ENCODE measurements around the gene TMEM176A.

GRCh38 chr7:150820148-150820547 lies 19.6 kb downstream of the TMEM176A start:
- TF ChIP-seq RAD21 (IDR thresholded peaks at IDR 0.05; ENCODE audit: low read depth) (no peak), ELF1 (IDR thresholded peaks at IDR 0.05; ENCODE audit: borderline replicate concordance, low read depth) (no peak), POLR2A (IDR thresholded peaks at IDR 0.05; ENCODE audit: borderline replicate concordance, extremely low read depth, insufficient read depth, insufficient read length) (no peak), ZBTB33 (IDR thresholded peaks at IDR 0.05; ENCODE audit: extremely low read depth, insufficient replicate concordance, low read length) (no peak), SIN3A (IDR thresholded peaks at IDR 0.05; ENCODE audit: low read depth) (no peak), POLR2AphosphoS5 (IDR thresholded peaks at IDR 0.05; ENCODE audit: low read depth, low read length) (no peak), EZH2phosphoT487 (IDR thresholded peaks at IDR 0.05; ENCODE audit: borderline replicate concordance) (no peak), ATF3 (IDR thresholded peaks at IDR 0.05) (no peak), EZH2 (IDR thresholded peaks at IDR 0.05) (no peak)
- TF ChIP-seq, protein P1, sequence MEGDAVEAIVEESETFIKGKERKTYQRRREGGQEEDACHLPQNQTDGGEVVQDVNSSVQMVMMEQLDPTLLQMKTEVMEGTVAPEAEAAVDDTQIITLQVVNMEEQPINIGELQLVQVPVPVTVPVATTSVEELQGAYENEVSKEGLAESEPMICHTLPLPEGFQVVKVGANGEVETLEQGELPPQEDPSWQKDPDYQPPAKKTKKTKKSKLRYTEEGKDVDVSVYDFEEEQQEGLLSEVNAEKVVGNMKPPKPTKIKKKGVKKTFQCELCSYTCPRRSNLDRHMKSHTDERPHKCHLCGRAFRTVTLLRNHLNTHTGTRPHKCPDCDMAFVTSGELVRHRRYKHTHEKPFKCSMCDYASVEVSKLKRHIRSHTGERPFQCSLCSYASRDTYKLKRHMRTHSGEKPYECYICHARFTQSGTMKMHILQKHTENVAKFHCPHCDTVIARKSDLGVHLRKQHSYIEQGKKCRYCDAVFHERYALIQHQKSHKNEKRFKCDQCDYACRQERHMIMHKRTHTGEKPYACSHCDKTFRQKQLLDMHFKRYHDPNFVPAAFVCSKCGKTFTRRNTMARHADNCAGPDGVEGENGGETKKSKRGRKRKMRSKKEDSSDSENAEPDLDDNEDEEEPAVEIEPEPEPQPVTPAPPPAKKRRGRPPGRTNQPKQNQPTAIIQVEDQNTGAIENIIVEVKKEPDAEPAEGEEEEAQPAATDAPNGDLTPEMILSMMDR (IDR thresholded peaks at IDR 0.05 in 2 of 3, conservative IDR thresholded peaks at IDR 0.05 in 1 of 3; ENCODE audit: borderline replicate concordance in 1 of 3, insufficient read depth in 1 of 3, low read depth in 2 of 3, low read length in 2 of 3), result no peak
- TF ChIP-seq, protein P2, sequence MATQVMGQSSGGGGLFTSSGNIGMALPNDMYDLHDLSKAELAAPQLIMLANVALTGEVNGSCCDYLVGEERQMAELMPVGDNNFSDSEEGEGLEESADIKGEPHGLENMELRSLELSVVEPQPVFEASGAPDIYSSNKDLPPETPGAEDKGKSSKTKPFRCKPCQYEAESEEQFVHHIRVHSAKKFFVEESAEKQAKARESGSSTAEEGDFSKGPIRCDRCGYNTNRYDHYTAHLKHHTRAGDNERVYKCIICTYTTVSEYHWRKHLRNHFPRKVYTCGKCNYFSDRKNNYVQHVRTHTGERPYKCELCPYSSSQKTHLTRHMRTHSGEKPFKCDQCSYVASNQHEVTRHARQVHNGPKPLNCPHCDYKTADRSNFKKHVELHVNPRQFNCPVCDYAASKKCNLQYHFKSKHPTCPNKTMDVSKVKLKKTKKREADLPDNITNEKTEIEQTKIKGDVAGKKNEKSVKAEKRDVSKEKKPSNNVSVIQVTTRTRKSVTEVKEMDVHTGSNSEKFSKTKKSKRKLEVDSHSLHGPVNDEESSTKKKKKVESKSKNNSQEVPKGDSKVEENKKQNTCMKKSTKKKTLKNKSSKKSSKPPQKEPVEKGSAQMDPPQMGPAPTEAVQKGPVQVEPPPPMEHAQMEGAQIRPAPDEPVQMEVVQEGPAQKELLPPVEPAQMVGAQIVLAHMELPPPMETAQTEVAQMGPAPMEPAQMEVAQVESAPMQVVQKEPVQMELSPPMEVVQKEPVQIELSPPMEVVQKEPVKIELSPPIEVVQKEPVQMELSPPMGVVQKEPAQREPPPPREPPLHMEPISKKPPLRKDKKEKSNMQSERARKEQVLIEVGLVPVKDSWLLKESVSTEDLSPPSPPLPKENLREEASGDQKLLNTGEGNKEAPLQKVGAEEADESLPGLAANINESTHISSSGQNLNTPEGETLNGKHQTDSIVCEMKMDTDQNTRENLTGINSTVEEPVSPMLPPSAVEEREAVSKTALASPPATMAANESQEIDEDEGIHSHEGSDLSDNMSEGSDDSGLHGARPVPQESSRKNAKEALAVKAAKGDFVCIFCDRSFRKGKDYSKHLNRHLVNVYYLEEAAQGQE (IDR thresholded peaks at IDR 0.05; ENCODE audit: low read depth), result no peak
